ENCODE measurements around the gene APC.
A peak's percentile ranks its signal among the peaks of the same experiment; 100 is the strongest.

Gene APC

DNA sequence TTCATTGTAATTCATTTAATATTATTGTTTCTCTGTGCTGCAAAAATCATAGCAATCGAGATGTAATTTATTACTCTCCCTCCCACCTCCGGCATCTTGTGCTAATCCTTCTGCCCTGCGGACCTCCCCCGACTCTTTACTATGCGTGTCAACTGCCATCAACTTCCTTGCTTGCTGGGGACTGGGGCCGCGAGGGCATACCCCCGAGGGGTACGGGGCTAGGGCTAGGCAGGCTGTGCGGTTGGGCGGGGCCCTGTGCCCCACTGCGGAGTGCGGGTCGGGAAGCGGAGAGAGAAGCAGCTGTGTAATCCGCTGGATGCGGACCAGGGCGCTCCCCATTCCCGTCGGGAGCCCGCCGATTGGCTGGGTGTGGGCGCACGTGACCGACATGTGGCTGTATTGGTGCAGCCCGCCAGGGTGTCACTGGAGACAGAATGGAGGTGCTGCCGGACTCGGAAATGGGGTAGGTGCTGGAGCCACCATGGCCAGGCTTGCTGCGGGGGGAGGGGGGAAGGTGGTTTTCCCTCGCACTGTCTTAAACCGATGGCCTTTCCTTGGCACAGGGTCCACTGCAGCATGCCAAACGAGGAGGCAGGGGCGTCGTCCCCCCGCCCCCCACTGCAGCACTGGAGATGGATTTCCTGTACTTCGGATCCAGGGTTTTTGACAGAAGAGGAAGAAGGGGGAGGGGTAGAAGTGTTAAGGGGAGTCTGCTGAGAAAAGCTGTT is at the start of gene APC:
Gene APC, plus strand, starts transcription at position 423 of the 728 bp plus-strand sequence. CDS start 17,006 bp downstream, outside the sequence.
- peak within 1 kb of the TSS; percentile 85 for H3K4me3 Mint-ChIP-seq
- H3K4me1 Mint-ChIP-seq (ENCODE audit: low read depth), result peaks cover 21% of the 10 kb centered on the region
- H3K27ac Mint-ChIP-seq, result peak within 1 kb of the TSS; percentile 84
- intact Hi-C loops (cut with micrococcal nuclease), result no loop called here
- peaks cover 18% of the 10 kb centered on the region for H3K36me3 Mint-ChIP-seq (ENCODE audit: low read depth)
- no peaks in the 10 kb centered on the region for H3K27me3 Mint-ChIP-seq
- H3K9me3 Mint-ChIP-seq, result no peaks in the 10 kb centered on the region

DNA sequence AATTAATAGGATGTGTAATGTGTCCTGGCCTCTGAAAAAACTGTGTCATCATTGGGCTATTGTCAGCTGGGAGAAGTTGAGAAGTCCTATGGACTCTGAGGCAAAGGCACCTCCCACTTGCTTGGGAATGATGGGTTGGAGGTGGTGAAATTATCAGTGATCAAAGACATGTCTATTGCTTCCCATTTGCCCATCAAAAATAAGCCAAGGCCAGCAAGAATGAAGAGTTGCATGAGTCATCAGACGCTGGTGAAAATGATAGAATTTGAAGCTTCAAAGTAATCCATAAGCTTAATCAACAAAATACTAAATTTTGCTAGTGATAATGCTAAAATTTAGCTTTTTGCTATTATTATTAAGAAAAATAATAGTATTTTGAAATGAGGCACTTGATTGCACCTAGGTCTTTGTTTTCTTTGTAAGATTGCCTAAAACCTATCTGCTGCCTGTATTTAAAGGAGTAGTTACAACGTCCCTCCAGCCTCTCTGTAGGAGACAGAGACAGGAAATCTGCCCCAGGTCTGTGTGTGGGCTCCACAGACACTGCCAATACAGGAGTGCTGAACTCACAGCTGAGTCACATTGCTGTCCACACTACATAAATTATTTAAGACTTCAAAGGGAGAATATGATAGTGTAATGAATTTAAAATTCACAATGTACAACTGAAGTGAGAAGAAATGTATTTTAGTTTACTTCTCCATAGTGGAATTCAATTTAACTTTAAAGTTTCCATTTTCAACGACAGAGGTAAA is 48.4 kb upstream of the APC start:
- no peaks in the 10 kb centered on the region for H3K9me3 Mint-ChIP-seq
- no peak overlapping the region for H3K4me3 Mint-ChIP-seq
- intact Hi-C loops (cut with micrococcal nuclease), result no loop called here
- H3K36me3 Mint-ChIP-seq (ENCODE audit: low read depth), result no peaks in the 10 kb centered on the region
- no peak overlapping the region for H3K27ac Mint-ChIP-seq
- H3K4me1 Mint-ChIP-seq (ENCODE audit: low read depth), result peaks cover 6% of the 10 kb centered on the region
- peaks cover 19% of the 10 kb centered on the region for H3K27me3 Mint-ChIP-seq

GRCh38 chr5:112690605-112691338 is 46.9 kb upstream of the APC start:
- Mint-ChIP-seq H3K36me3 (ENCODE audit: low read depth) (no peaks in the 10 kb centered on the region), H3K4me3 (no peak overlapping the region), H3K4me1 (ENCODE audit: low read depth) (peaks cover 6% of the 10 kb centered on the region), H3K27me3 (peaks cover 21% of the 10 kb centered on the region), H3K27ac (no peak overlapping the region), H3K9me3 (no peaks in the 10 kb centered on the region)
- intact Hi-C loops (cut with micrococcal nuclease), result loop anchor here (1.0 kb wide), 1 partner anchor 67 kb away; no protein-coding TSS in a partner anchor

DNA sequence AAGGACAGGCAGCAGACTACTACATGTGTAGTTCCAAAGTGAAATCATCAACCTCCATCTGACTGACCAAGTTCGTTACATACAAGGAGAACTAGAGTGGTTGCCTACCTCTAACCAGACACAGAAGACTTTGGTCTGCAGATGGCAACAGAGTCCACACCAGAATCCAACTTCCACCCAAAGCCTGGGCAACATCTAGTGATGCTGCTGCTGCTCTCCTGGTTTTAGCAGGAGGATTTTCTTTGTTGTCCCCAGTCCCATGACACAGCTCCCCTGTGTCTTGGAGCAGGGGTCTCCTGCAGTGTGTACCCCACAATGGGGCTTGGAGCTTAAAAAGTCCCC is 46.4 kb upstream of the APC start:
- H3K9me3 Mint-ChIP-seq, result no peaks in the 10 kb centered on the region
- peaks cover 21% of the 10 kb centered on the region for H3K27me3 Mint-ChIP-seq
- peaks cover 6% of the 10 kb centered on the region for H3K4me1 Mint-ChIP-seq (ENCODE audit: low read depth)
- no peak overlapping the region for H3K27ac Mint-ChIP-seq
- no peak overlapping the region for H3K4me3 Mint-ChIP-seq
- no peaks in the 10 kb centered on the region for H3K36me3 Mint-ChIP-seq (ENCODE audit: low read depth)
- intact Hi-C loops (cut with micrococcal nuclease), result loop anchor here (1.0 kb wide), 1 partner anchor 66 kb away; no protein-coding TSS in a partner anchor

DNA sequence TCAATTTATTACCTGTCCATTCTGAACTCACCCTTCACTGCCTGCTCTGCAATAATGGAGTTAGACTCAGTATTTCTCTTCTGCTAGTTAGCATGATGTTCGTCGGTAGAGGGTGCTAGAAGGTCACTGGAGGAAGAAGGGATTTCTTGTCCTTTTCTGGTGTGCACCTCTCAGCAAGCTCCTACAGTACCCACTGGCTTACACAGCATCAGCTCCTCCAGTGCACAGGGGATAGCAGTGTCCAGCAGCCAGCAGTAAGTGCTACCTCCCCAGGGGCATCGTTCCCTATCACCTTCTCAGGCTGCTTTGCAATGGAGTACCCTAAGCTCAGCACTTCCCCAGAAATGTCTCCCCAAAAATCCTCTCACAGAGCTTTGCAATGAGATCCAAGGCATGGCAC is 45.9 kb upstream of the APC start:
- H3K27ac Mint-ChIP-seq, result no peak overlapping the region
- intact Hi-C loops (cut with micrococcal nuclease), result loop anchor here (1.0 kb wide), 1 partner anchor 66 kb away; no protein-coding TSS in a partner anchor
- peaks cover 6% of the 10 kb centered on the region for H3K4me1 Mint-ChIP-seq (ENCODE audit: low read depth)
- no peaks in the 10 kb centered on the region for H3K9me3 Mint-ChIP-seq
- H3K36me3 Mint-ChIP-seq (ENCODE audit: low read depth), result no peaks in the 10 kb centered on the region
- no peak overlapping the region for H3K4me3 Mint-ChIP-seq
- H3K27me3 Mint-ChIP-seq, result peaks cover 20% of the 10 kb centered on the region

DNA sequence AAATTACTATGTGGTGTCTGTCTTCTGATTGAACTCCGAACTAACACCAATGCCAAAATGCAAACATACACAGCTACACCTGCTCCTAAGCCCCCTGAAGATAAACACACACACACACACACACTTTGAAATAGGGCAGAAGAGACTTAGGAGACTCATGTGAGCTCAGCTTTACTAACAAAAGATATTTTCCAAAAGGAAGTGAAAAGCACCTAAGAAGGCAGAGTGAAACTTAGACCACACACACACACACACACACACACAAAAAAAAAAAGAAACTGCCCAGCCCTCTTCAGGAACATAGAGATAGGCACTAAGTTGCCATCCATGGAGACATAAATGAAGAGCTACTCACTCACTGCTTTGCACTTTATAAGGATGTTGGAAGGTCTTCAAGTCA is 45.2 kb upstream of the APC start:
- intact Hi-C loops (cut with micrococcal nuclease), result no loop called here
- peaks cover 6% of the 10 kb centered on the region for H3K4me1 Mint-ChIP-seq (ENCODE audit: low read depth)

DNA sequence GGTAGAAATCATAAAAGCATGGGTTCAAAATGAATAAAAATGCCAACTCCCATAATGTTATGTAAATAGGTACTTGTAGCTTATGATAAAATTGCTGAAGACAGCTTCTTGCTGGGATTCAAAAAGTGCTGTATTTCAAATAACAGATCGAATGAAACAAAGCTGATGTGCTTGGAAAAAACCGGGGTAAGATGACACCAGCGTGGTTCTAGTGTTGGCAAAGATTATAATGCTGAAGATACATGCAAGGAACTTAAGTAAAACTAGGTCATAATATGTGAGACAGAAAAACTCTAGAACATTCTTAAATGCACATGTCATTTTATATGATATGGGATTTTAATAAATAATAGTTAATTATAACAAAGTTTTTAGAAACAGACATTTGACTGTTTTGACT is 44.4 kb upstream of the APC start:
- intact Hi-C loops (cut with micrococcal nuclease), result no loop called here
- Mint-ChIP-seq H3K4me1 (ENCODE audit: low read depth) (peaks cover 6% of the 10 kb centered on the region), H3K9me3 (no peaks in the 10 kb centered on the region), H3K27ac (no peak overlapping the region), H3K27me3 (peaks cover 16% of the 10 kb centered on the region), H3K36me3 (ENCODE audit: low read depth) (no peaks in the 10 kb centered on the region), H3K4me3 (no peak overlapping the region)

More for the DNA sequence above, 45.2 kb upstream of the APC start:
- Mint-ChIP-seq H3K4me3 (no peak overlapping the region), H3K9me3 (no peaks in the 10 kb centered on the region), H3K36me3 (ENCODE audit: low read depth) (no peaks in the 10 kb centered on the region), H3K27ac (no peak overlapping the region), H3K27me3 (peaks cover 16% of the 10 kb centered on the region)

DNA sequence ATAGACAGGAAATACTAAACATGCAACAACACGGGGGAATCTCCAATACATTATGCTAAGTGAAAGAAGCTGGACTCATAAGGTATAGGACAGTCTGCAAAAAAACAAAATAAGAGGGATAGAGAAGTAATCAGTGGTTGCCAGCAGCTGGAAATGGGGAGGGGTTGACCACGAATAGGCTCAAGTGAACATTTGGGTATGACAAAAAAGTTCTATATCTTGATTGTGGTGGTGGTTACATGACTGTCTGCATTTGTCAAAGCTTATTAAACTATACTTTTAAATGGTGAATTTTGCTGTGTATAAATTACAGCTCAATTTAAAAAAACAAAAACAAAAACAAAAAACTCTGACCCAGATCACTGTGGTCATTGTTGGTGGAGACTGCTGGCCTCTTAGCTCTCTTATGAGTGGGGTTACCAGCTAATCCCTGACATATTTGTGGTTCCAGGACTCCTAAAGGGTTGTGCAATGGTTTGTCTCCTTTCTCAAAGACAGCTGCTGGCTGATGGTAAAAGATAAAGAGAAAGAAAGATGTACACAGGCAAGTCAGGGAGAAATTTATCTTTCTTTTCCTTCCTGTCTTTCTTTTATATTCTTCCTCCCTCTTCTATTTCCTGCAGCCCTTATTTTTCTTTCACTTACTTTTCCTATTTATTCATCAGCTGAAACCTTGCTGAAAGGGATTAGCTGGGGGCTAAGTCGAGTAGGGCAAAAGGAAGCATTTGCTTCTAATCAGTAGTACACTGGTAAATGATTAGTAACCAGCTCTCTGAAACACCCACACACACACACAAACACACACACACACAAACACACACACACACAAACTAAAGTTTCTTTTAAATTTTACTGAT is 42.6 kb upstream of the APC start:
- H3K4me3 Mint-ChIP-seq, result no peak overlapping the region
- intact Hi-C loops (cut with micrococcal nuclease), result no loop called here
- no peaks in the 10 kb centered on the region for H3K9me3 Mint-ChIP-seq
- H3K27me3 Mint-ChIP-seq, result peaks cover 8% of the 10 kb centered on the region
- no peaks in the 10 kb centered on the region for H3K36me3 Mint-ChIP-seq (ENCODE audit: low read depth)
- peaks cover 6% of the 10 kb centered on the region for H3K4me1 Mint-ChIP-seq (ENCODE audit: low read depth)
- H3K27ac Mint-ChIP-seq, result no peak overlapping the region

- Mint-ChIP-seq H3K4me3 (no peak overlapping the region), H3K27me3 (peaks cover 2% of the 10 kb centered on the region), H3K36me3 (ENCODE audit: low read depth) (no peaks in the 10 kb centered on the region), H3K4me1 (ENCODE audit: low read depth) (peaks cover 6% of the 10 kb centered on the region), H3K27ac (no peak overlapping the region), H3K9me3 (no peaks in the 10 kb centered on the region)
- intact Hi-C loops (cut with micrococcal nuclease), result no loop called here
Measured at GRCh38 chr5:112696786-112697185, 40.9 kb upstream of the APC start.

GRCh38 chr5:112697322-112697721 is 40.4 kb upstream of the APC start:
- no peaks in the 10 kb centered on the region for H3K36me3 Mint-ChIP-seq (ENCODE audit: low read depth)
- intact Hi-C loops (cut with micrococcal nuclease), result no loop called here
- H3K27ac Mint-ChIP-seq, result no peak overlapping the region
- H3K9me3 Mint-ChIP-seq, result no peaks in the 10 kb centered on the region
- peaks cover 2% of the 10 kb centered on the region for H3K27me3 Mint-ChIP-seq
- H3K4me1 Mint-ChIP-seq (ENCODE audit: low read depth), result peaks cover 5% of the 10 kb centered on the region
- no peak overlapping the region for H3K4me3 Mint-ChIP-seq

DNA sequence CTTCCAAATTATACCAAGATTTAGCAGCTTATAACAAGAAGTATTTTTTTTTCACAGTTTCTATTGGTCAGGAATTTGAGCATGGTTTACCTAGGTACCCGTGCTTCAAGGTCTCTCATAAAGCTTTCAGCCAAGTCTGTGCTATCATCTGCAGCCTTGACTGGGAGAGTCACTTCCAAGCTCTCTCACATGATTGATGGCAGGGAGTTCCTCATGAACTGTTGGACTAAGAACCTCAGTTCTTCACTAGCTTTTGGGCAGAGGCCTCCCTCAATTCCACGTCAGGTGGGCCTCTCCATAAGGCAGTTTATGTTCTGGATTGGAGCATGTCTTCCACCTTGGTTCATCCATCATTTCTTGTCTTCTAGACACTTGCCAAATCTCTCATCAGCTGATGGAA is 39.9 kb upstream of the APC start:
- Mint-ChIP-seq H3K4me1 (ENCODE audit: low read depth) (no peaks in the 10 kb centered on the region), H3K9me3 (no peaks in the 10 kb centered on the region), H3K27me3 (peaks cover 2% of the 10 kb centered on the region), H3K36me3 (ENCODE audit: low read depth) (no peaks in the 10 kb centered on the region), H3K4me3 (no peak overlapping the region), H3K27ac (no peak overlapping the region)
- intact Hi-C loops (cut with micrococcal nuclease), result no loop called here

- intact Hi-C loops (cut with micrococcal nuclease), result no loop called here
- H3K4me3 Mint-ChIP-seq, result no peak overlapping the region
- peaks cover 10% of the 10 kb centered on the region for H3K36me3 Mint-ChIP-seq (ENCODE audit: low read depth)
- H3K27me3 Mint-ChIP-seq, result no peaks in the 10 kb centered on the region
- H3K27ac Mint-ChIP-seq, result no peak overlapping the region
- no peaks in the 10 kb centered on the region for H3K9me3 Mint-ChIP-seq
- peaks cover 24% of the 10 kb centered on the region for H3K4me1 Mint-ChIP-seq (ENCODE audit: low read depth)
Measured at GRCh38 chr5:112703866-112704820, 33.5 kb upstream of the APC start.
